HepG2 (cell line): Measurements from ENCODE around the gene LBX2. TPM values are rescaled to one million over a fixed set of nuclear protein-coding genes. Genes with fewer than 3 reads are reported as not detected.

Source experiments
- FOXM1 ChIP-seq: sonication (generic); formaldehyde crosslinking; IDR thresholded peaks from 2 replicates; pipeline ENCODE4 v1.5.0; 2020; ENCODE audit warnings: missing genetic modification reagents
- FOXO1 ChIP-seq: sonication (generic); formaldehyde crosslinking; IDR thresholded peaks from 2 replicates; pipeline ENCODE4 v1.4.0; 2020; ENCODE audit warnings: missing genetic modification reagents
- HDAC1 ChIP-seq: sonication (generic); formaldehyde crosslinking; IDR thresholded peaks from 2 replicates; pipeline ENCODE4 v1.5.1; 2020; ENCODE audit warnings: mild to moderate bottlenecking, missing genetic modification reagents
- IRX3 ChIP-seq: sonication (generic); formaldehyde crosslinking; IDR thresholded peaks from 2 replicates; pipeline ENCODE4 v1.8.1; 2023; ENCODE audit warnings: mild to moderate bottlenecking, low read depth, missing genetic modification reagents, borderline replicate concordance
- KAT7 ChIP-seq: IDR thresholded peaks from 2 replicates; pipeline ENCODE4 v1.6.1; 2018; ENCODE audit warnings: borderline replicate concordance, missing compliant biosample characterization
- KLF9 ChIP-seq: IDR thresholded peaks from 2 replicates; pipeline ENCODE4 v1.6.1; 2016; ENCODE audit warnings: low read depth
- KMT2B ChIP-seq: IDR thresholded peaks from 2 replicates; pipeline ENCODE4 v1.6.1; 2016; ENCODE audit warnings: missing genetic modification reagents, missing compliant biosample characterization
- NAIF1 ChIP-seq: sonication (generic); formaldehyde crosslinking; IDR thresholded peaks from 2 replicates; pipeline ENCODE4 v1.5.0; 2020; ENCODE audit warnings: mild to moderate bottlenecking, missing genetic modification reagents, borderline replicate concordance
- NONO ChIP-seq, 2 experiments: fragments of 450-650 bp in 1 of 2; sonication (generic) in 1 of 2; formaldehyde crosslinking in 1 of 2; IDR thresholded peaks in 1 of 2; conservative IDR thresholded peaks in 1 of 2; 2 replicates each; pipeline versions ENCODE4 v1.6.1 to v1.8.0; 2017 to 2022; ENCODE audit warnings: mild to moderate bottlenecking in 1 of 2, missing genetic modification reagents in 1 of 2, moderate library complexity in 1 of 2
- SNAPC2 ChIP-seq: sonication (generic); formaldehyde crosslinking; IDR thresholded peaks from 2 replicates; pipeline ENCODE4 v1.8.1; 2022; ENCODE audit warnings: mild to moderate bottlenecking, missing genetic modification reagents
- TCF7 ChIP-seq: sonication (generic); IDR thresholded peaks from 2 replicates; pipeline ENCODE4 v1.6.1; 2016; ENCODE audit warnings: antibody characterized with exemption, low read depth
- ZNF562 ChIP-seq: sonication (generic); formaldehyde crosslinking; IDR thresholded peaks from 2 replicates; pipeline ENCODE4 v1.8.0; 2022; ENCODE audit warnings: missing genetic modification reagents, borderline replicate concordance
- ZNF615 ChIP-seq: sonication (generic); formaldehyde crosslinking; IDR thresholded peaks from 2 replicates; pipeline ENCODE4 v1.5.0; 2020; ENCODE audit warnings: mild to moderate bottlenecking, missing genetic modification reagents, borderline replicate concordance
- ZNF709 ChIP-seq: sonication (generic); formaldehyde crosslinking; IDR thresholded peaks from 2 replicates; pipeline ENCODE4 v1.5.0; 2020; ENCODE audit warnings: mild to moderate bottlenecking, missing genetic modification reagents
- ZNF773 ChIP-seq: sonication (generic); formaldehyde crosslinking; IDR thresholded peaks from 2 replicates; pipeline ENCODE4 v1.4.0; 2020; ENCODE audit warnings: missing genetic modification reagents, borderline replicate concordance
- ZNF850 ChIP-seq: sonication (generic); formaldehyde crosslinking; conservative IDR thresholded peaks from 2 replicates; pipeline ENCODE4 v1.9.0; 2021; ENCODE audit warnings: mild to moderate bottlenecking, missing genetic modification reagents
- ZSCAN22 ChIP-seq: sonication (generic); formaldehyde crosslinking; IDR thresholded peaks from 2 replicates; pipeline ENCODE4 v1.4.0; 2020; ENCODE audit warnings: mild to moderate bottlenecking, missing genetic modification reagents
- polyA plus RNA-seq, 8 experiments: library from polyadenylated mRNA; depleted of rRNA in 3 of 8; stranded (reverse) in 7 of 8; unstranded in 1 of 8; fragments of >200 nt; fragmentation: Illumina TruSeq in 4 of 8; extraction: Trizol in 4 of 8; gene quantifications; 2 replicates each; pipeline versions ENCODE4 v1.2.1 to v1.2.3, GENCODE V29; 2011 to 2016; ENCODE audit warnings: low read depth in 4 of 8, missing spikeins in 1 of 8, mixed read lengths in 1 of 8; ENCODE audit not compliant: insufficient read depth in 1 of 8
- total RNA-seq, 5 experiments: library from RNA; depleted of rRNA; stranded (reverse); fragments of >200 nt; fragmentation: Illumina TruSeq; extraction: Trizol; gene quantifications; 2 replicates each; pipeline ENCODE4 v1.2.3, GENCODE V29; 2016; ENCODE audit warnings: low read depth in 1 of 5
- TF ChIP-seq, protein P1 (sequence below): sonication (generic); formaldehyde crosslinking; IDR thresholded peaks from 2 replicates; pipeline ENCODE4 v1.8.0; 2022; ENCODE audit warnings: low read depth, missing genetic modification reagents
- TF ChIP-seq, protein P2 (sequence below): sonication (generic); formaldehyde crosslinking; IDR thresholded peaks from 2 replicates; pipeline ENCODE4 v1.5.0; 2020; ENCODE audit warnings: mild to moderate bottlenecking, missing genetic modification reagents
- TF ChIP-seq, protein P3 (sequence below): sonication (generic); formaldehyde crosslinking; IDR thresholded peaks from 2 replicates; pipeline ENCODE4 v1.8.0; 2023; ENCODE audit warnings: mild to moderate bottlenecking, missing genetic modification reagents
- TF ChIP-seq, protein P4 (sequence below): sonication (generic); formaldehyde crosslinking; IDR thresholded peaks from 2 replicates; pipeline ENCODE4 v1.5.0; 2020; ENCODE audit warnings: mild to moderate bottlenecking, missing genetic modification reagents

Gene LBX2
- total and polyA plus RNA-seq, 2 of the 13 experiments (the other 11 are each of a cell fraction or from before 2014, with no cell fraction given): 6.4 to 8.1 TPM

GRCh38 chr2:74497777-74498499, 1.5 kb downstream of the LBX2 start (continued):
- TF ChIP-seq, protein P1, sequence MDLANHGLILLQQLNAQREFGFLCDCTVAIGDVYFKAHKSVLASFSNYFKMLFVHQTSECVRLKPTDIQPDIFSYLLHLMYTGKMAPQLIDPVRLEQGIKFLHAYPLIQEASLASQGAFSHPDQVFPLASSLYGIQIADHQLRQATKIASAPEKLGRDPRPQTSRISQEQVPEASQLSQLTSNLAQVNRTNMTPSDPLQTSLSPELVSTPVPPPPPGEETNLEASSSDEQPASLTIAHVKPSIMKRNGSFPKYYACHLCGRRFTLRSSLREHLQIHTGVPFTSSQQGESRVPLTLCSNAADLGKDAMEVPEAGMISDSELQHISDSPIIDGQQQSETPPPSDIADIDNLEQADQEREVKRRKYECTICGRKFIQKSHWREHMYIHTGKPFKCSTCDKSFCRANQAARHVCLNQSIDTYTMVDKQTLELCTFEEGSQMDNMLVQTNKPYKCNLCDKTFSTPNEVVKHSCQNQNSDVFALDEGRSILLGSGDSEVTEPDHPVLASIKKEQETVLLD (CRISPR knock-in tag): no peak
- TF ChIP-seq ZNF615 (CRISPR knock-in tag) (no peak), HDAC1 (CRISPR knock-in tag) (0 out of 2 replicates have a peak, but pooled peaks have one; percentile 25), SNAPC2 (CRISPR knock-in tag) (peak; percentile 74; the same call in 1 of the 2 replicates), ZNF773 (CRISPR knock-in tag) (no peak; the same call in 1 of the 2 replicates), NAIF1 (peak; percentile 100), KMT2B (no peak), FOXM1 (CRISPR knock-in tag) (no peak), TCF7 (no peak), ZNF709 (no peak), ZSCAN22 (CRISPR knock-in tag) (no peak), NONO (IDR thresholded peaks at IDR 0.05) (no peak), NONO (CRISPR knock-in tag; conservative IDR thresholded peaks at IDR 0.05) (0 out of 2 replicates have a peak, but pooled peaks have one; percentile 12), KLF9 (CRISPR knock-in tag) (no peak), IRX3 (CRISPR knock-in tag) (peak; percentile 76; the same call in 1 of the 2 replicates), KAT7 (CRISPR knock-in tag) (no peak; the same call in 1 of the 2 replicates), ZNF562 (CRISPR knock-in tag) (0 out of 2 replicates have a peak, but pooled peaks have one; percentile 24), FOXO1 (no peak; the same call in 1 of the 2 replicates), ZNF850 (CRISPR knock-in tag) (0 out of 2 replicates have a peak, but pooled peaks have one; percentile 37)
- TF ChIP-seq, protein P2, sequence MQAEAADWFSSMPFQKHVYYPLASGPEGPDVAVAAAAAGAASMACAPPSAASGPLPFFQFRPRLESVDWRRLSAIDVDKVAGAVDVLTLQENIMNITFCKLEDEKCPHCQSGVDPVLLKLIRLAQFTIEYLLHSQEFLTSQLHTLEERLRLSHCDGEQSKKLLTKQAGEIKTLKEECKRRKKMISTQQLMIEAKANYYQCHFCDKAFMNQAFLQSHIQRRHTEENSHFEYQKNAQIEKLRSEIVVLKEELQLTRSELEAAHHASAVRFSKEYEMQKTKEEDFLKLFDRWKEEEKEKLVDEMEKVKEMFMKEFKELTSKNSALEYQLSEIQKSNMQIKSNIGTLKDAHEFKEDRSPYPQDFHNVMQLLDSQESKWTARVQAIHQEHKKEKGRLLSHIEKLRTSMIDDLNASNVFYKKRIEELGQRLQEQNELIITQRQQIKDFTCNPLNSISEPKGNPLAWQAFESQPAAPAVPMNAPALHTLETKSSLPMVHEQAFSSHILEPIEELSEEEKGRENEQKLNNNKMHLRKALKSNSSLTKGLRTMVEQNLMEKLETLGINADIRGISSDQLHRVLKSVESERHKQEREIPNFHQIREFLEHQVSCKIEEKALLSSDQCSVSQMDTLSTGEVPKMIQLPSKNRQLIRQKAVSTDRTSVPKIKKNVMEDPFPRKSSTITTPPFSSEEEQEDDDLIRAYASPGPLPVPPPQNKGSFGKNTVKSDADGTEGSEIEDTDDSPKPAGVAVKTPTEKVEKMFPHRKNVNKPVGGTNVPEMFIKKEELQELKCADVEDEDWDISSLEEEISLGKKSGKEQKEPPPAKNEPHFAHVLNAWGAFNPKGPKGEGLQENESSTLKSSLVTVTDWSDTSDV (CRISPR knock-in tag): no peak
- TF ChIP-seq, protein P3, sequence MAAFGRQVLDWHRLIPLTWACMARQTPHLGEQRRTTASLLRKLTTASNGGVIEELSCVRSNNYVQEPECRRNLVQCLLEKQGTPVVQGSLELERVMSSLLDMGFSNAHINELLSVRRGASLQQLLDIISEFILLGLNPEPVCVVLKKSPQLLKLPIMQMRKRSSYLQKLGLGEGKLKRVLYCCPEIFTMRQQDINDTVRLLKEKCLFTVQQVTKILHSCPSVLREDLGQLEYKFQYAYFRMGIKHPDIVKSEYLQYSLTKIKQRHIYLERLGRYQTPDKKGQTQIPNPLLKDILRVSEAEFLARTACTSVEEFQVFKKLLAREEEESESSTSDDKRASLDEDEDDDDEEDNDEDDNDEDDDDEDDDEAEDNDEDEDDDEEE (CRISPR knock-in tag): 0 out of 2 replicates have a peak, but pooled peaks have one; percentile 48
- TF ChIP-seq, protein P4, sequence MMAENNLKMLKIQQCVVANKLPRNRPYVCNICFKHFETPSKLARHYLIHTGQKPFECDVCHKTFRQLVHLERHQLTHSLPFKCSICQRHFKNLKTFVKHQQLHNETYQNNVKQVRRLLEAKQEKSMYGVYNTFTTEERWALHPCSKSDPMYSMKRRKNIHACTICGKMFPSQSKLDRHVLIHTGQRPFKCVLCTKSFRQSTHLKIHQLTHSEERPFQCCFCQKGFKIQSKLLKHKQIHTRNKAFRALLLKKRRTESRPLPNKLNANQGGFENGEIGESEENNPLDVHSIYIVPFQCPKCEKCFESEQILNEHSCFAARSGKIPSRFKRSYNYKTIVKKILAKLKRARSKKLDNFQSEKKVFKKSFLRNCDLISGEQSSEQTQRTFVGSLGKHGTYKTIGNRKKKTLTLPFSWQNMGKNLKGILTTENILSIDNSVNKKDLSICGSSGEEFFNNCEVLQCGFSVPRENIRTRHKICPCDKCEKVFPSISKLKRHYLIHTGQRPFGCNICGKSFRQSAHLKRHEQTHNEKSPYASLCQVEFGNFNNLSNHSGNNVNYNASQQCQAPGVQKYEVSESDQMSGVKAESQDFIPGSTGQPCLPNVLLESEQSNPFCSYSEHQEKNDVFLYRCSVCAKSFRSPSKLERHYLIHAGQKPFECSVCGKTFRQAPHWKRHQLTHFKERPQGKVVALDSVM: peak; percentile 16; the same call in 1 of the 2 replicates
